OCI-LY7 (cell line): ENCODE measurements around the gene ZNF697. TPM values are rescaled to one million over a fixed set of nuclear protein-coding genes. Genes with fewer than 3 reads are reported as not detected.

Experiments used
- BruUV-seq: library from RNA; stranded (reverse); fragments of 400-500 nt; replicated peaks from 2 replicates; lab custom pipeline; 2021; lab: Mats Ljungman, UMichigan
- CTCF ChIA-PET: fragments of 300-600 bp; sonication (Branson Sonifier 250); formaldehyde crosslinking; loops from one replicate; lab custom pipeline; 2022; ENCODE audit warnings: antibody characterized with exemption; ENCODE audit not compliant: unreplicated experiment; lab: Charles Lee
- POLR2A ChIA-PET: fragments of 300-600 bp; sonication (Branson Sonifier 250); formaldehyde crosslinking; loops from one replicate; lab custom pipeline; 2022; ENCODE audit warnings: antibody characterized with exemption; lab: Charles Lee
- DNase-seq: peaks from one replicate; pipeline ENCODE4 v3.0.0-alpha.2; 2015; ENCODE audit warnings: low spot score
- H2AFZ ChIP-seq: fragments of 200-600 bp; sonication (generic), shearing (Covaris generic); 2 replicates; pipeline ENCODE4 v1.6.1; 2014; ENCODE audit warnings: mild to moderate bottlenecking, antibody characterized with exemption, low read length, moderate library complexity
- H3K27ac ChIP-seq: fragments of 200-600 bp; sonication (generic); 2 replicates; pipeline ENCODE4 v1.5.1; 2014; ENCODE audit warnings: mixed run types, low read depth, mild to moderate bottlenecking, moderate library complexity, low read length, inconsistent platforms; ENCODE audit not compliant: poor library complexity, severe bottlenecking
- H3K36me3 ChIP-seq: fragments of 200-600 bp; sonication (generic); 2 replicates; pipeline ENCODE4 v1.6.1; 2014; ENCODE audit warnings: mild to moderate bottlenecking, antibody characterized with exemption, low read length, moderate library complexity, mixed read lengths; ENCODE audit not compliant: insufficient read depth
- H3K4me1 ChIP-seq: fragments of 200-600 bp; sonication (generic); 2 replicates; pipeline ENCODE4 v1.5.1; 2014; ENCODE audit warnings: mild to moderate bottlenecking, low read length; ENCODE audit not compliant: insufficient read depth, poor library complexity, severe bottlenecking
- H3K4me2 ChIP-seq: fragments of 200-600 bp; sonication (generic); 2 replicates; pipeline ENCODE4 v1.6.1; 2014; ENCODE audit warnings: mild to moderate bottlenecking, low read length
- H3K4me3 ChIP-seq: fragments of 200-600 bp; sonication (generic); 2 replicates; pipeline ENCODE4 v1.5.1; 2014; ENCODE audit warnings: mild to moderate bottlenecking, low read depth, low read length; ENCODE audit not compliant: poor library complexity, severe bottlenecking
- H3K79me2 ChIP-seq: fragments of 200-600 bp; sonication (generic); 2 replicates; pipeline ENCODE4 v1.6.1; 2016; ENCODE audit warnings: low read depth, mild to moderate bottlenecking, low read length, moderate library complexity, mixed read lengths; ENCODE audit not compliant: insufficient read depth
- H3K9me2 ChIP-seq: fragments of 200-600 bp; sonication (generic); 2 replicates; pipeline ENCODE4 v1.6.1; 2016; ENCODE audit warnings: mild to moderate bottlenecking, low read length, mixed read lengths; ENCODE audit not compliant: insufficient read depth
- H3K9me3 ChIP-seq: fragments of 200-600 bp; sonication (generic); 2 replicates; pipeline ENCODE4 v1.6.1; 2014; ENCODE audit warnings: mild to moderate bottlenecking, mixed run types, low read length, mixed read lengths
- H4K20me1 ChIP-seq: fragments of 200-600 bp; sonication (generic); 2 replicates; pipeline ENCODE4 v1.6.1; 2014; ENCODE audit warnings: mild to moderate bottlenecking, antibody characterized with exemption, low read length, moderate library complexity, mixed read lengths; ENCODE audit not compliant: insufficient read depth
- EZH2phosphoT487 ChIP-seq: fragments of 200-600 bp; sonication (generic); IDR thresholded peaks from 2 replicates; pipeline ENCODE4 v1.6.1; 2018; ENCODE audit warnings: low read depth, borderline replicate concordance, mild to moderate bottlenecking, mixed run types, antibody characterized with exemption, low read length, moderate library complexity, mixed read lengths
- intact Hi-C: fragments of 100-400 bp; cut with micrococcal nuclease; formaldehyde crosslinking; loops from one replicate; pipeline ENCODE4 v1.10.0; 2022; ENCODE audit not compliant: unreplicated experiment
- total RNA-seq, 2 experiments: library from RNA; depleted of rRNA in 1 of 2; stranded (reverse); fragments of >200 nt in 1 of 2; shearing (Covaris generic) in 1 of 2; gene quantifications; 2 replicates each; pipeline ENCODE4 v1.2.3, GENCODE V29; 2014 to 2022
- TF ChIP-seq, protein P1 (sequence below): fragments of 200-600 bp; sonication (generic); conservative IDR thresholded peaks from 2 replicates; pipeline ENCODE4 v1.5.1; 2014; ENCODE audit warnings: mild to moderate bottlenecking, antibody characterized with exemption, low read length, moderate library complexity, mixed read lengths

Gene ZNF697
- total RNA-seq, 2 experiments from 2014 or later, result not detected

GRCh38 chr1:119632841-119633240 lies 15.2 kb downstream of the ZNF697 start:
- no peaks in the 10 kb centered on the region for H3K79me2 ChIP-seq
- no peak for DNase-seq
- ChIA-PET POLR2A (no interaction called here), CTCF (interaction anchor here (0.6 kb wide), 1 partner anchor 66 kb away, joined by 12 read pairs; no protein-coding TSS in a partner anchor)
- H3K9me3 ChIP-seq, result no peaks in the 10 kb centered on the region
- H2AFZ ChIP-seq, result no peak overlapping the region
- intact Hi-C loops, result no loop called here
- H3K36me3 ChIP-seq, result no peaks in the 10 kb centered on the region
- H3K9me2 ChIP-seq, result no peaks in the 10 kb centered on the region
- H3K4me2 ChIP-seq, result no peak overlapping the region
- H3K4me1 ChIP-seq, result no peaks in the 10 kb centered on the region
- H3K4me3 ChIP-seq, result no peak overlapping the region
- H3K27ac ChIP-seq, result no peak overlapping the region
- TF ChIP-seq, protein P1, sequence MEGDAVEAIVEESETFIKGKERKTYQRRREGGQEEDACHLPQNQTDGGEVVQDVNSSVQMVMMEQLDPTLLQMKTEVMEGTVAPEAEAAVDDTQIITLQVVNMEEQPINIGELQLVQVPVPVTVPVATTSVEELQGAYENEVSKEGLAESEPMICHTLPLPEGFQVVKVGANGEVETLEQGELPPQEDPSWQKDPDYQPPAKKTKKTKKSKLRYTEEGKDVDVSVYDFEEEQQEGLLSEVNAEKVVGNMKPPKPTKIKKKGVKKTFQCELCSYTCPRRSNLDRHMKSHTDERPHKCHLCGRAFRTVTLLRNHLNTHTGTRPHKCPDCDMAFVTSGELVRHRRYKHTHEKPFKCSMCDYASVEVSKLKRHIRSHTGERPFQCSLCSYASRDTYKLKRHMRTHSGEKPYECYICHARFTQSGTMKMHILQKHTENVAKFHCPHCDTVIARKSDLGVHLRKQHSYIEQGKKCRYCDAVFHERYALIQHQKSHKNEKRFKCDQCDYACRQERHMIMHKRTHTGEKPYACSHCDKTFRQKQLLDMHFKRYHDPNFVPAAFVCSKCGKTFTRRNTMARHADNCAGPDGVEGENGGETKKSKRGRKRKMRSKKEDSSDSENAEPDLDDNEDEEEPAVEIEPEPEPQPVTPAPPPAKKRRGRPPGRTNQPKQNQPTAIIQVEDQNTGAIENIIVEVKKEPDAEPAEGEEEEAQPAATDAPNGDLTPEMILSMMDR, result no peak
- TF ChIP-seq EZH2phosphoT487, result no peak
- no peaks in the 10 kb centered on the region for H4K20me1 ChIP-seq
- no TSS peak for BruUV-seq

GRCh38 chr1:119632103-119632490 lies 16.0 kb downstream of the ZNF697 start:
- no peak for DNase-seq
- ChIA-PET CTCF (no interaction called here), POLR2A (no interaction called here)
- no peaks in the 10 kb centered on the region for H3K79me2 ChIP-seq
- no peak overlapping the region for H3K27ac ChIP-seq
- H3K4me2 ChIP-seq, result no peak overlapping the region
- H3K4me3 ChIP-seq, result no peak overlapping the region
- no peaks in the 10 kb centered on the region for H3K9me3 ChIP-seq
- intact Hi-C loops, result no loop called here
- no peaks in the 10 kb centered on the region for H3K4me1 ChIP-seq
- no peaks in the 10 kb centered on the region for H3K9me2 ChIP-seq
- TF ChIP-seq, protein P1, result no peak
- TF ChIP-seq EZH2phosphoT487, result no peak
- BruUV-seq, result no TSS peak
- H2AFZ ChIP-seq, result no peak overlapping the region
- H3K36me3 ChIP-seq, result no peaks in the 10 kb centered on the region
- no peaks in the 10 kb centered on the region for H4K20me1 ChIP-seq

- ChIA-PET CTCF (no interaction called here), POLR2A (no interaction called here)
- no peak for DNase-seq
- H3K4me1 ChIP-seq, result no peaks in the 10 kb centered on the region
- no peaks in the 10 kb centered on the region for H3K79me2 ChIP-seq
- H3K36me3 ChIP-seq, result no peaks in the 10 kb centered on the region
- H4K20me1 ChIP-seq, result no peaks in the 10 kb centered on the region
- H3K4me2 ChIP-seq, result no peak overlapping the region
- no peak overlapping the region for H2AFZ ChIP-seq
- no peak overlapping the region for H3K4me3 ChIP-seq
- intact Hi-C loops, result no loop called here
- no peaks in the 10 kb centered on the region for H3K9me2 ChIP-seq
- no peak overlapping the region for H3K27ac ChIP-seq
- no TSS peak for BruUV-seq
- H3K9me3 ChIP-seq, result no peaks in the 10 kb centered on the region
- no peak for TF ChIP-seq EZH2phosphoT487
- TF ChIP-seq, protein P1, result no peak
These were observed 16.5 kb downstream of the ZNF697 start for GRCh38 chr1:119631433-119632102.
